NCI-H69 (cell line): ENCODE results near the gene MS4A18.
A peak's percentile ranks its signal among the peaks of the same experiment; 100 is the strongest.
"Not testable (repeated sequence)": the region's sequence is repeated elsewhere in the genome, so short reads cannot be mapped to it uniquely, and the experiment has no call there.

Source experiments
- DNase-seq: peaks from one replicate; lab custom pipeline; 2025; lab: John Stamatoyannopoulos, UW

The MS4A18 gene

DNA sequence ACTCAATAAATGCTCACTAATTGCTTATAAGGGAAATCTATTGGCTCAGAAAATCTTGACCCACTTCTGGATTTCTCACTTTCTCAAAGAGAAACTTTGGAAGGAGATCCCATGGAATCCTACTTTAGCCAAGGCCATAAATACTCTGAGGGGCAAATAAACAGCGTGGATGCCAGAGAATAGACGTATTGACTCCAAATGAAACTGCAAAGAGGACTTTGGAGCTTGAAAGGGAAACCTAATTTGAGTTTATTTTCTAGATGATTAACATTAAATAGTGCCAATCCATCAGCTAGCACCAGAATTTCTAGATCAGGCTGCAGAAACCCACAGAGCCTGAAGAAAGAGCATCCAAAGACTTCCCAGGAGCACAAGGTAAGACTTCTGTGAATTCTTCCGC, at the start of gene MS4A18:
MS4A18 (plus strand) TSS at position 301 of the 400 bp plus-strand sequence.
- DNase-seq = no peak

DNA sequence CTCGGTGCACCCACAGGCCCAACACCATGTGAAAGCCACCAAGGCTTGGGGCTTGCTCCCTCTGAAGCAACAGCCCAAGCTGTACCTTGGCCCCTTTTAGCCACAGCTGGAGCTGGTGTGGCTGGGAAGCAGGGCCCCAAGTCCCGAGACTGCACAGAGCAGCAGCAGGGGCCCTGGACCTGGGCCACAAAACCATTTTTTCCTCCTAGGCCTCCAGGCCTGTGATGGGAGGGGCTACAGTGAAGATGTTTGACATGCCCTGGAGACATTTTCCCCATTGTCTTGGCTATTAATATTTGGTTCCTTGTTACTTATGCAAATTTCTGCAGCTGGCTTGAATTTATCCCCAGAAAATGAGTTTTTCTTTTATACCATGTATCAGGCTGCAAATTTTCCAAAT, 46.3 kb upstream of the MS4A18 start:
- not testable (repeated sequence) for DNase-seq

DNA sequence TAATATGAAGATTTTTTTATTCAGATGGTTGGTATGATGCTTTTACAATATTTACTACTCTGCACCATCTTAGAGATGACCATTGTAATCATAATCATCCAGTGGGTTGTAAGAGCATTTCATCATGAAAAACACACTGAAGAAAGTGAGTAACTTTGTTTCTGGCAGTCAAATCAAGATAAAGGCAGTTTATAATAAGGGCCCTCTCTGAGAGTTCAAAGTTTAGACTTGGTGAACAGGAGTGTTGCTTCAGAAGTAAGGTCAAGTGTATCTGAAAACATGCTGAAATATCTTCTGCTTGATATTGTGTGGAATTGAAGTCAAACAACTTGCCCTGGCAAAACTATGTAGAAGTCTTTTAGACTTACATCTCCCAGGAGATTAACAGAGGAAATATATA, 44.6 kb upstream of the MS4A18 start:
- no peak for DNase-seq

DNA sequence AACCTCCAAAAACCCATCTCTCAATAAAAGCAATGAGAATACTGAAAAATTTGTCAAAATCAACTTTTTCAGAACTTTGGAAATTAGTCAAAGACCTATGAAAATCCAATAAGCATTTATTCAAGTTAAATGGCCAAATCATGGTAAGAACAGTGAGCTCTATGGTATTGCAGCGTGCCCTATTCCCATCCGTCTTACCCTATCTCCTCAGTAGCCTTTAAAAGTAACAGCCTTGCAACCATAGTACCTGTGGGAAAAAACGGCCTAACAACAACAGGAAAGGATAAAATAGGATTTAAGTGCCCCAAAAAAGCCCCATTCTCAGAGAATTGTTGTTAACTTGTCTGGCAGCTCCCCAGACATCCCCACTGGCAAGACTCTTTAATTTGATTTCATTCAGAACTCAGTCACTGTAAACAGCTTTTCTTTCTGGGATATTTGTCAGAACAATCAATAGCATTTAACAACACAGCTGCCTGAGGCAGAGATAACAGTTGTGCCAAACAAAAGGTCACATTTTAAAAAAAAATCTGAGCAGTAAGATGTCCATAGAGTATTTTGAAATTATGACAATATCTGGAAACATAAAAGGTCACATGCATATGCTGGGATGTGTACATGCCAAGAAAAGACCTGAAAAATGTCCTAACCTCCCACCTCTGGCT, 43.9 kb upstream of the MS4A18 start:
- DNase-seq = no peak

DNA sequence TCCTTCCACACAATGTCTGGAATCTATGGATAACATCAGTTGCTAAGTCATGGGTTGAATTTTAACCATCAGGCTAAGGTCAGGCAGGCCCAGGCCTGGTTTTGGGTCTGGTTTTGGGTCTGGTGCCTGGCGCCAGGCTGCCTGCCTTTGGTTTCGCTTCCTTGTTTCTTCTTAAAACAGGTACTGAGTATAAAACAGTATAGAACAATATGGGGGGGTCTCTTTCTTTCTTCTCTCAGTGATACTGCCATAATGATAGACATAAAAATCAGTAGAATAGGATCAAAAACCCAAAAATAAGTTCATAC, 40.0 kb upstream of the MS4A18 start:
- not testable (repeated sequence) for DNase-seq

DNA sequence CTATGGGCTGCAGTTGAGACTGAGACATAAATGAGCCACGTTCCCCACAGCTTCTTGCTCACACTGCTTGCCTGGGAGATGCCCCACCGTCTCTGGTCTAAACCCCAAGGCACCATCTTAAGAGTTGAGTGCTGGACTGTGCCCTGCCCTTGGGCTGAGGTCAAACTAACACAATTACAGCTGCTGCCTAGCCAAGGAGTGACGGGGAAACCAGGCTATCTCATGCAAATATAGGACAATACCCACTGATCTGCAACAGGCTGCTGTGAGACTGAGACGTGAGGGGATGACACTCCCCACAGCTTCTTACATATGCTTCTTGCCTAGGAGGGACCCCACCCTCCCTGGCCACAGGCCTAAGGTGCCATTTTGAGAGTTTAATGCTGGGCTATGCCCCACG, 32.9 kb upstream of the MS4A18 start:
- no peak for DNase-seq

DNA sequence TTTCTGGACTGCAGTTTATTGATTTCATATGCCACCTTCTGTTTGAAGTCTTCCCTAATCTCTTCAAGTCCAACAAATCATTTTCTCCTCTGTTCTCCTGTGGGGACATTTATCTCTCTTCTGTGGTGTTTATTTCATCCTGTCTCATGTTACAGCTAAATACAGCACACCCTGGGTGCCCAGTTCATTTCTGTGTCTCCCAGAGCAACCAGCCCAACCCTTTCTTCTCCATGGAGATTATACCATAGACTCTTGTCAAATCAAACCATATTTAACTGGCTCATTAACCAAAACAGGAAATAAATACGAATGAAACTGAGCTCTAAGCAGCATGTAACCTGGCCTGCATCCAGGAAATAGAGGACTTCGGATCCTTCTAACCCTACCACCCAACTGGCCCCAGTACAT, 25.2 kb upstream of the MS4A18 start, which contains the start of gene MS4A8:
MS4A8 (plus strand) TSS at position 329 of the 408 bp plus-strand sequence. CDS start 1,249 bp downstream, outside the sequence.
- DNase-seq = peak; percentile 99

DNA sequence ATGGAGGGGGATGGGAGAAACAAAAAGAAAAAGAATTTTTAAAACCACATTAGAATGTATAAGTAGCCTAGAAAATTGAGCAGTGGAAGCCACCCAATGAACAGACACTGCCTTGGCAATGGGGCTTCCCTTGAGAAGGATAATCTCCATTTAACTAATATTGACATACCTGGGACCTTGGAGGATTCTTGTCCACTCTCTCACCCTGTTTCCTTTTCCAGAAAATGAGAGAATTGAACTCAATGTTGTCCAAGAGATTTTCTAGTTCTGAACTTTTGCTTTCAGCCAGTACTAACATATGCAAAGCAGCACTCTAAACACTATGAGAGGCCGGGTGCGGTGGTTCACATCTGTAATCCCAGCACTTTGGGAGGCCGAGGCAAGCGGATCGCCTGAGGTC, 24.6 kb upstream of the MS4A18 start:
- DNase-seq = peak; percentile 63

DNA sequence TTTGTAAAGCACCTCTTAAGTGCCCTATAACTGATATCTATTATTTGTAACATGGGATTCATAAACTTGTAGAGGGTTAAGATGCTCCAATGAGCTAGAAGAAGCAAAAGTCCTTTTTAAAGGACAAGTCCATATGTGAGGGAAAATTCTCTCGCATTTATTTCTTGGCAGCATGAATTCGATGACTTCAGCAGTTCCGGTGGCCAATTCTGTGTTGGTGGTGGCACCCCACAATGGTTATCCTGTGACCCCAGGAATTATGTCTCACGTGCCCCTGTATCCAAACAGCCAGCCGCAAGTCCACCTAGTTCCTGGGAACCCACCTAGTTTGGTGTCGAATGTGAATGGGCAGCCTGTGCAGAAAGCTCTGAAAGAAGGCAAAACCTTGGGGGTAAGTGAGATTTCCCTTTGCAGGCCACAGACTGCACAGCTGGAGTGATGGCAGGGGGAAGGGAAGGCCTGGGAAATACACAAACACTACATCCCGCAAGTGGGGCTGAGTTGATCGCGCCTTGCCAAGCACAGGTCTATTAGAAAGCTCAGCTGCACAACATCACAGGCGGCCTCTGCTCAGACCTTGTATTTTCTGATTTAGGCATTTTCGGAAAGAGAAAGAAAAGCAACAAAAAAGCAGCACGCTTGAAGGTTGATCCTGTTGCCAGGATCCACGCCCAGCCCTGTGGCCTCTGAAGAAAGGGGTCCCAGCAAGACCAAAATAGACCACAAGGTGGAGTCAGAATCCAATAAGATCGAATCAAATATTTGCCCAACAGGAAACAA, 23.6 kb upstream of the MS4A18 start:
- peak; percentile 92 for DNase-seq

DNA sequence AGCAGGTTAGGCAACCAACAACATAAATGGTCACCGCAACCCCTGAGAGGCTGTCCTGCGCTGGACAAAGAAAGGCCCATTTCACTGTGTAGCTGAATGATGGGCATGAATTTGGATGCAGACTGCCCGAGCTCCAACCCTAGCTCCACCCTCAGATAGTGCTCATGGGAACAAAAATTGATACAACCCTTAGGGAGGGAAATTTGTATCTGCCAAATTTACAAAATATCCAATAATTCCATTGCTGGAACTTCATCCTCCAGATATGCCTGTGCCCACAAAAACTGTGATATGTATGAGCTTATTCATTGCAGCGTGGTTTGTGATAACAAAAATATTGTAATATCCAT, 23.1 kb upstream of the MS4A18 start:
- no peak for DNase-seq

DNA sequence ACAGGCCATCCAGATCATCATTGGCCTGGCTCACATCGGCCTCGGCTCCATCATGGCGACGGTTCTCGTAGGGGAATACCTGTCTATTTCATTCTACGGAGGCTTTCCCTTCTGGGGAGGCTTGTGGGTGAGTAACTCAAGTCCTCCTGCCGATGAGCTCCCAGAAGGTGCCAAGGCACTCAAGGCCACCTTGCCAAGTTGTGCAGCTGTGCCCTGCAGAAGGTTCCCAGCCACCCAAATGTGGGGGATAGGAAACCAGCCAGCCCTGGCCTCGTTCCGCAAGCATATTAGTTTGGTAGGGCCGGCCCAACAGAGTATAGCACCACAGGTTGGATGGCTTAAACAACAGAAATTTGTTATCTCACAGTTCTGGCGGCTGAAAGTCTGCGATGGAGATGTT, 21.1 kb upstream of the MS4A18 start:
- DNase-seq = no peak

DNA sequence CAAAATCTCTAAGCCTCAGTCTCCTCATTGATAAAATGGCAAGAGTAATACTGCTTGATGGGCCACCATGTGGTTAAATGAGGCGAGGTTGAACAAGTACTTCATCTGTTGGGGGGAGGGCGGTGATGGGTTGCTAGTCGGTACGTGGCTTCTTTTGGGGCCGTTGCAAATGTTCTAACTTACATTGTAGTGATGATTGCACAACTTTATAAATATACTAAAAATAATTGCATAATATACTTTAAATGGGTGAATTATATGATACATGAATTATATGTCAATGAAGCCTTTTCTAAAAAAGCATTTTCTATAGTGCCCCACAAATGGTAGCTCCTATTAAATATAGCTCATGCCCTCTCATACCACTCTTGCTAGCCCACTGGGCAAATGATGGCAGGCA, 18.6 kb upstream of the MS4A18 start:
- no peak for DNase-seq

DNA sequence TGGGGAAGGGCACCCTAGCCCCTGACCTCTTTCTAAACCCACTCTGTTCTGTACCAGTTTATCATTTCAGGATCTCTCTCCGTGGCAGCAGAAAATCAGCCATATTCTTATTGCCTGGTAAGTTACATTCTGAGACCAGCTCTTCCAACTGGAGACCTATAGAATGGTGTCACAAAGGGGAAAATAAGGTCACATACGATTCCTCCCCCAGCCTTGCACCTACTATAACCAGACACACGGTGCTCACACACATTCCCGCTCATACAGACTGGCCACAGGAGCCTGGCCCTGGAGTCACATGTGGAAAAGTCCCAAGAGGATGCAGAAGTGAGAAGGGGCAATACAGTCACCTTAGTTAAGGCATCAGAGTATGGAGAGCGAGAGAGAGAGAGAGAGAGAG, 17.6 kb upstream of the MS4A18 start:
- DNase-seq = no peak

DNA sequence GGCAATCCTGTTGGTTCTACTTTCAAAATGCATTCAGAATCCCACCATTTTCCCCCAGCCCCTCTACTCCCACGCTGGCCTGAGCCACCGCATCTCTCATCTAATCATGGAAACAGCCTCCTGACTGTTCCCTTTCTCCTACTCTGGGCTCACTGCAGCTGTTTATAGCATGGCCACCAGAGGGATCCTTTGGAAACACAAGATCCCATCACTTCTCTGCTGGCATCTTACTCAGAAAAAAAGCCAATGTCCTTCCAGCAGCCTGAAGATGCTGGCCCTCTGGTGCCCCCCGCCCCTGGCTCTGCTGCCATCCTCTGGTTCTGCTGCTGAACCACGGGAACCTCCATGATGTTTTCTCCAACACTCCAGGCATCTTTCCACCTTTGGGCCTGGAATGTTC, 14.0 kb upstream of the MS4A18 start:
- DNase-seq = peak; percentile 10

DNA sequence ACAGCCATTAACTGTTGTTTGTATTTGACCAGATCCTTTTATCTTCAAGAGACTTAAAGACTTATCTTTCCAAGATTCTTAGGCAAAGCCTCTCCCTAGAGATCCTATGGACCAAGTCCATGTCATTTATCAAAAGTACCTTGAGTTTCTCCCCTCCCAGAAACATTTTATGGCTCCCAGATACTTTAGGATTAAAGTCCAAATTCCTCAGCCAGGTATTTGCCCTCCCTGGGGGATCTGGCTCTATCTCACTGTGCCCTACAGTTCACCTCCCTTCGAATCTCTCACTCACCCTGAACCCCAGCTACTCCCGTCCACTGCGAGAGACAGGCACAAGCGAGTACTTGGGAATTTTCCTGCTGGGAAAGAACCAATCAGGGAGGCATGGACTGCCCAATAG, 13.2 kb upstream of the MS4A18 start:
- no peak for DNase-seq

DNA sequence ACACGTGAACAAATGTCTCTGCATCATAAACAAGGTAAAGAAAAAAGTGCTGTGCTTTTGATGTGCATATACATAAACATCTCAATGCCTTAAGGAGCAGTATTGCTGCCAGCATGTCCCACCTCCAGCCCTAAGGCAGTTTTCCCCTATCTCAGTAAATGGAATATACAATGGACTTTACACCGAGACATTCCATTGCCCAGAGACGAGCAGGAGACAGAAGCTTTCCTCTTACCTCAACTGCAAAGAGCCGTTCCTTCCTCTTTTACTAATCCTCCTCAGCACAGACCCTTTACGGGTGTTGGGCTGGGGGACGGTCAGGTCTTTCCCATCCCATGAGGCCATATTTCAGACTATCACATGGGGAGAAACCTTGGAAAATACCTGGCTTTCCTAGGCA, 11.1 kb upstream of the MS4A18 start:
- not testable (repeated sequence) for DNase-seq

DNA sequence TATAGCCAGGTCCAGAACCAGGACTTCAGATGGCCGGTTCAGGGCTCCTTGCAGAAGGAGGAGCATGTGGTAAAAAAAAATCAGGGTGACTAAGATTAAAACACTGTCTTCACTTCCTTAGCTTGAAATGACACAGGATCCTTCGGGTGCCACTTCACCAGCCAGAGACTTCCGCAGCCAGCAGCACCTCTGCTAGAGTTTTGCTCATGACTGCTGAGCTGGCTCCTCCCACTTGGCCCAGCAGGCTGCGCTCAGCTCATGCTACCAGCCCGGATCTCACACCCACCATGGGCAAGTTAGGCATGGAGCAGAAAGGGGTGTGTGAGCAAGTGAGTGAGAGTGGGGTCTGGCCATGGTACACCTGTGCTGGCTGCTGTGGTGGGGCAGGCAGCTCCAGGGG, 6.6 kb upstream of the MS4A18 start:
- no peak for DNase-seq

DNA sequence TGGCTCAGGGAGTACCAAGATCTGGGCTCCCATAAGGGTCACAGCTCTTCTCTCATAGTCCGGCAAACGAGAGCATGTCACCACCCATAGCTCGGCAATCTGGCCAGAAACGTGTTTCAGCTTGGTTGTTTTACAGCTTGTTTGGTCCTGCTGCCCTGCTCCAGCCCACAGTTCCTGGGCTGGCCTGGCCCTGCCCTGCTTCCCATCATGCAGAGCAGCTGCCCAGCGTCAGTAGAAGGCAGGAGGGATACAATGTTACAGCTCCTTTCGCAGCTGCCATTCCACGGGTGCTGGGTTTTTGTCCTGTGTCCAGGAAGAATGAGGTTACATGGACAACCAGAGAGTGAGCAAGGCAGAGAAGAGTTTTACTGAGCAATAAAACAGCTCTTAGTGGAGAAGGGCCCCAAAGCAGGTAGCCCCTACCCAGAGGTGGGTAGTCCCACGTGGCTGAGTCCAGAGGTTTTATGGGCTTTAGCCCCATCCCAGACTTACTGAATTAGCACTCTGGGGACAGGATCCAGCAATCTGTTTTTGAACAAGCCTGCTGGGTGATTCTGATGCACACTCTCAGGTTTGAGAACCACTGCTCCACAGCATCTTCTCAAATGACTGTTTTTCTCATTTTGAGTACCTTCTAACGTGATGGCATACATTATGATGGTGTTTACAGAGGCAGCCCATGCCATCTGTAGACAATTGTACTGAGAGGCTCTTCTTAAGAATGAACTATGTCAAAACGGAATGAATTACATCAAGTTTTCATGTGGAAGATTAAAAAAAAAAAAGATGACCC, 5.8 kb upstream of the MS4A18 start:
- no peak for DNase-seq

DNA sequence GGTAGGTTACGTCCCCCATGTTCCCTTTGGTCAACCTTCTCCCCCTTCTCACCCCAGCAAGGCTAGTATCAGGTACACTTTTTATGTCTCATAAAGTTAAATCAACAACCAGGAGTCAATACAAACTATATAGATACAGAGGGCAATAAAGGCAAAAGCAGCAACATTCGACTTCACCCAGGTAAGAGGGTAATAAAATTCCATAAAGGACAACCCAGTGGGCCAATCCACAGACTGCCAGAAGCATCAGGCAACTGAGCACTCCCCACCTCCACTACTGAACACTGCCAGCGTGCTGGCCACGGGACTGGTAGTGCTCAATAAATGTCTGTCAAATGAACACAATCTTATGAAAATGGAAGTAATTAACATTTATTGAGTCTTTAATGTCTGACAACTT, 5.1 kb upstream of the MS4A18 start:
- DNase-seq = no peak

DNA sequence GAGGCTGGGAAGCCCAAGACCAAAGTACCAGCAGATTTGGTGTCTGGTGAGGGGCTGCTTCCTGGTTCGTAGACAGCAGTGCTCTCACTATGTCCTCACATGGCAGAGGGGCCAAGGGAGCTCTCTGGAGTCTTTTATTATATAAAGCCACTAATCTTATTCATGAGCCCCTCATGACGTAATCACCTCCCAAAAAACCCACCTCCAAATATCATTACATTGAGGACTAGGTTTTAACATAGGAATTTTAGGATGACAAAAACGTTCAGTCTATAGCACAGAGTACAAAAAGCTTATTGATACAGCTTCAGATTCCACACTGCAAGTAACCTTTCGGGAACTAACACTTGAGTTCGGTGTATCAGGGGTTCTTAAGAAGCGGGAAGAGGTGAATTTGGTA, 4.1 kb upstream of the MS4A18 start:
- DNase-seq = no peak

DNA sequence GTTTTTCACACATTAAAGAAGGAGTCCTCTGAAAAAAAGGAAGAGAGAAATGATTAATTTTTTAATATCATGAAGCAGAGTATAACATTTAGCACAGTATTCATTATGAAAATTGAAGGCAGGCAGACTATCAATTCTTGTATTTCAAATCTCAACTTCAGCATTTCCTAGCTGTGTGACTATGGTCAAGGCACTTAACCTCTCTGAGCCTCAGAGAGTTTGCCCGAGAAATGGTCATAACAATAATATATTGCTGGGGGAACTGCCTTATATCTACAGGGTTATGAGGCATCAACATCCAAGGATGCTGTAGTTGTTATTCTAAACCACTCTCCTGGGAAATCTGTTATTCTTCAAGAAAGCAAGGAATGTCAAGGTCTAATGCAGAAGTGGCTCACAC, 1.1 kb downstream of the MS4A18 start:
- DNase-seq = no peak

DNA sequence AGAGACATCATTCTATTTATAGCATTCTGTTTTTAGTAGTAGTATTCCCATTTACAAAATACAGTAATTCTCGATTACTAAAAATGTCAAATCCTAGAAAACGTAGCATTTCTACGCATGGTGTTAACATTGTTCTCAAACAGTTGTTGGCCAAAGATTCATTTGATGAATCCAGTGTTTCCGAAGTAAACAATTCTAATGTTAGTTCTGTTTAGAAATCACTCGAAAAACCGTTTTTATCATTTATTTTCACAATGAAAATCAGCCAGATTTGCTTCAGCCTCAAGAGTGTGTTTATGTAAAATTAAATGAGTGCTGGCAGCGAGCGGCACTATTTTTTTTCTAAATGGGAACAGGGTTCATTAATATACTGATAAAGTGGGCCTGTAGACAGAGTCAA, 7.1 kb downstream of the MS4A18 start:
- DNase-seq = no peak

DNA sequence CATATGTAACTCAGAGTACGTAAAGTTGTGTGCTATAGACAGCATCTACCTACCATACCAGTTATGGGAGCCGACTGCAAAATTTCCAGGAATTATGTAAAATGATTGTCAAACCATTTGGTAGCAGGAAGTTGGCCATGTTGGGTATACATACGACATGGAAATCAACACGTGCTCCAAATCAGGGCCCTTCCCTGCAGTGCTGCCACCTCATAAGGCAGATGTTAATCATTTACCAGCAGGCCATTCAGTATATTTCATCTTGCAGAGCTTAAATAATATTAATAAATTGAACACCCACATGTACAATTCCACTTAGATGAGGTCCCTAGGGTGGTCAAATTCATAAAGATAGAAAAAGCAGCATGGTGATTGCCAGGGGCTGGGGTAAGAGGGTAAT, 9.8 kb downstream of the MS4A18 start:
- DNase-seq = no peak
